SH-SY5Y (cell line): ENCODE results near the gene SLCO3A1.

Experiments used
- GATA2 ChIP-seq: IDR thresholded peaks from 2 replicates; pipeline ENCODE4 v1.6.1; 2011; ENCODE audit warnings: mild to moderate bottlenecking, low read depth, low read length
- GATA3 ChIP-seq: IDR thresholded peaks from 2 replicates; pipeline ENCODE4 v1.6.1; 2011; ENCODE audit warnings: low read depth, mild to moderate bottlenecking, low read length, moderate library complexity

DNA sequence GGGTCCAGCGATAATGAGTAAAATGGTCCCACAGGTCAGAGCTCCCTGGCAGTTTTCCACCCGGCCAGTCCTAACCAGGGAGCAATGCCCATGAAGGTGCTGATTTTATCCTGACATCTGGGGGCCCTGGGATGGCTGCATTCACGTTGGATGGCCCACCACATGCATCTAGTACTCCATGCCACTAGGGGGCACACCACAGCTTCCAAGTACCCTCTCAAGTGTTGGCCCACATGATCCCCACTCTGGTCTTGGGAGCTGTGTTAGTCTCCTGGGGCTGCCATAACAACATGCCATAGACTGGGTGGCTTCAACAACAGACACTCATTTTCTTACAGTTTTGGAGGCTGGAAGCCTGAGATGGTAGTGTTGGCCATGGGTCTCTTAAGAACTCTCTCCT lies 225.5 kb downstream of the SLCO3A1 start:
- TF ChIP-seq GATA2 (no peak), GATA3 (no peak)
